ENCODE data around the gene CRIP2. TPM values are rescaled to one million over a fixed set of nuclear protein-coding genes. Genes with fewer than 3 reads are reported as not detected.

Gene CRIP2
- total RNA-seq, 4 donors from 2014 or later: 101 to 160 (median 136) TPM

- H3K4me3 ChIP-seq (replicated peaks in 1 of 3): no peak overlapping the region
- H3K4me1 ChIP-seq: peaks cover 66 to 88% of the 10 kb centered on the region in 2 donors
- 38% methylated on average over 11 of the region's 12 CpGs; no CpG with 5 or more reads in 1 of the 2 donors for WGBS, 2 donors
- TF ChIP-seq, protein P1, sequence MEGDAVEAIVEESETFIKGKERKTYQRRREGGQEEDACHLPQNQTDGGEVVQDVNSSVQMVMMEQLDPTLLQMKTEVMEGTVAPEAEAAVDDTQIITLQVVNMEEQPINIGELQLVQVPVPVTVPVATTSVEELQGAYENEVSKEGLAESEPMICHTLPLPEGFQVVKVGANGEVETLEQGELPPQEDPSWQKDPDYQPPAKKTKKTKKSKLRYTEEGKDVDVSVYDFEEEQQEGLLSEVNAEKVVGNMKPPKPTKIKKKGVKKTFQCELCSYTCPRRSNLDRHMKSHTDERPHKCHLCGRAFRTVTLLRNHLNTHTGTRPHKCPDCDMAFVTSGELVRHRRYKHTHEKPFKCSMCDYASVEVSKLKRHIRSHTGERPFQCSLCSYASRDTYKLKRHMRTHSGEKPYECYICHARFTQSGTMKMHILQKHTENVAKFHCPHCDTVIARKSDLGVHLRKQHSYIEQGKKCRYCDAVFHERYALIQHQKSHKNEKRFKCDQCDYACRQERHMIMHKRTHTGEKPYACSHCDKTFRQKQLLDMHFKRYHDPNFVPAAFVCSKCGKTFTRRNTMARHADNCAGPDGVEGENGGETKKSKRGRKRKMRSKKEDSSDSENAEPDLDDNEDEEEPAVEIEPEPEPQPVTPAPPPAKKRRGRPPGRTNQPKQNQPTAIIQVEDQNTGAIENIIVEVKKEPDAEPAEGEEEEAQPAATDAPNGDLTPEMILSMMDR (IDR thresholded peaks at IDR 0.05): peak in 2 of 6 experiments; percentile 7 to 10
- no peak for TF ChIP-seq POLR2A (IDR thresholded peaks at IDR 0.05)
- intact Hi-C loops (cut with DNase I): loop anchor here (5.0 kb wide), 1 partner anchor 118 kb away; no protein-coding TSS in a partner anchor
- no peaks in the 10 kb centered on the region for H3K27me3 ChIP-seq
- H3K9me3 ChIP-seq: no peaks in the 10 kb centered on the region
- H3K27ac ChIP-seq: peak overlapping the region in 2 of 3 donors; percentile 33 to 73
- peak in 1 of 2 donors; percentile 35 for DNase-seq
- H3K36me3 ChIP-seq: no peaks in the 10 kb centered on the region
Measured at GRCh38 chr14:105485739-105486162, 11.1 kb downstream of the CRIP2 start.

DNA sequence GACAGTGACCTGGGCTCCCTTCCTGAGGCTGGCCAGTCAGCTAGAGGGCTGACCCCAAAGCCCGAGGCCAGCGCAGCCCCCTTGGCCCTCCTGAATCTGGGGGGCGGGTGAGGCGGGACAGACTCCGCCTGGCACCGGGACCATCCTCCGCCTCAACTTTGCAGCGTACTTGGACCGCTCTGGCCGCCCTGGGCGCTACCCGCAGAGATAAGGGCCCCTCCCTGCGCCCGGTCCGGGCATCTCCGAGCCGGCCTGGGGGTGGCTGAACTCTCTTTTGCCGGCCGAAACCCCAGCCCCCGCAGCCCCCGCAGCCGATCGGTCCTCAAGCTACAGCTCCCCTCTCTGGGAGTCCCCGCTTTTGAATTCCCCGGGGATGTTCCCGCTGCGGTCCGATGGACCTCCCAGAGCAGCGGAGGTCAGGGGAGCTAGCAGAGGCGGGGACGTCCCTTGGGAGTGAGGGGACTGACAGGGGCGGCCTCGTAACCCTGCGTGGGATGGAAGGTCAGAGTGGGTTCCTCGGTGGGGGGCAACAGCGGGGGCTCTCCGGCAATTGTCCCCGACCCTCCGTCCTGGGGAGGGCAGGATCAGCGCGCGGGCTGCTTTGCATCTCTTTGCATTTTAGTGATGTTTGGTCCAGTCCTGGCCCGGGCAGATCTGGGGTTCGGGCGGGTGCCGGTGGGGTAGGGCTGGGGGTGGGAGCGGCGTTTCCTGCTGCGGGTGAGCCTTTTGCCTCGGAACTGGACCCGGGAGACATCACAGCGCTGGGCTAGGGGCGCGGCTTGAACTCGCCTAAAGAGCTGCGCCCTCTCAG, 11.7 kb downstream of the CRIP2 start, which contains the start of gene CRIP1:
CRIP1 (plus strand) TSS at position 724 of the 811 bp plus-strand sequence. CDS start 374 bp downstream, outside the sequence.
- intact Hi-C loops (cut with DNase I): loop anchor here (5.0 kb wide), 1 partner anchor 119 kb away; no protein-coding TSS in a partner anchor
- 21% methylated on average over 26 of the region's 56 CpGs; no CpG with 5 or more reads in 1 of the 2 donors for WGBS, 2 donors

DNA sequence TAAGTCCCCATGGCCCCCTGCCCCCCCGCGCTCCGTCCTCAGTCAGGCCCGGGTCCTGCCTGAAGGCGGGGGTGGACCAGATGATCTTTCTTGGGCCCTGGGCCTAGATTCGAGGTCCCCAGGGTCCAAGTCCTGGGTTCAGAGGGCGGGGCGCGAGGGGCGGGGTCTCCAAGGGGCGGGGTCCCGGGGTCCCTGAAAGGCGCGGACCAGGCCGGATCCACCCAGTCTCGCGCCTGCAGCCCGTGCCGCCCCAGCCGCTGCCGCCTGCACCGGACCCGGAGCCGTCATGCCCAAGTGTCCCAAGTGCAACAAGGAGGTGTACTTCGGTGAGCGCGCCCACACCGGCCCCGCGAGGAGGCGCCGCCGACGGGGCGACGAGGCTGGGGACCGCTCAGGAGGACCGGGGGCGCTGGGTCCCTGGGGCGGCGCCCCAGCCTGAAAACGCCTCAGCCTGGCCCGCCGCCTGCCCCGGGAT, 12.4 kb downstream of the CRIP2 start:
- peak in 1 of 2 donors; percentile 38 for DNase-seq
- Histone ChIP-seq H3K36me3 (no peaks in the 10 kb centered on the region), H3K9me3 (no peaks in the 10 kb centered on the region), H3K27me3 (no peaks in the 10 kb centered on the region), H3K4me1 (peaks cover 60 to 81% of the 10 kb centered on the region in 2 donors), H3K4me3 (replicated peaks in 1 of 3) (peak overlapping the region in 1 of 3 donors; percentile 54), H3K27ac (peak overlapping the region; percentile 73 to 92 (median 75))
- intact Hi-C loops (cut with DNase I): loop anchor here (5.0 kb wide), 1 partner anchor 120 kb away; no protein-coding TSS in a partner anchor
- TF ChIP-seq, protein P1 (IDR thresholded peaks at IDR 0.05): no peak
- TF ChIP-seq POLR2A (IDR thresholded peaks at IDR 0.05): peak in 1 of 2 donors; percentile 38
- 9% methylated on average over 4 of the region's 45 CpGs; no CpG with 5 or more reads in 1 of the 2 donors for whole genome bisulfite sequencing, 2 donors

More for the DNA sequence above, 11.7 kb downstream of the CRIP2 start, which contains the start of gene CRIP1:
- no peaks in the 10 kb centered on the region for H3K36me3 ChIP-seq
- TF ChIP-seq, protein P1 (IDR thresholded peaks at IDR 0.05): no peak
- TF ChIP-seq POLR2A (IDR thresholded peaks at IDR 0.05): no peak
- DNase-seq: no peak
- no peaks in the 10 kb centered on the region for H3K27me3 ChIP-seq
- H3K9me3 ChIP-seq: no peaks in the 10 kb centered on the region
- H3K27ac ChIP-seq: peak within 1 kb of the TSS; percentile 73 to 92 (median 75)
- peaks cover 62 to 81% of the 10 kb centered on the region in 2 donors for H3K4me1 ChIP-seq
- H3K4me3 ChIP-seq (replicated peaks in 1 of 3): peak within 1 kb of the TSS in 1 of 3 donors; percentile 54

DNA sequence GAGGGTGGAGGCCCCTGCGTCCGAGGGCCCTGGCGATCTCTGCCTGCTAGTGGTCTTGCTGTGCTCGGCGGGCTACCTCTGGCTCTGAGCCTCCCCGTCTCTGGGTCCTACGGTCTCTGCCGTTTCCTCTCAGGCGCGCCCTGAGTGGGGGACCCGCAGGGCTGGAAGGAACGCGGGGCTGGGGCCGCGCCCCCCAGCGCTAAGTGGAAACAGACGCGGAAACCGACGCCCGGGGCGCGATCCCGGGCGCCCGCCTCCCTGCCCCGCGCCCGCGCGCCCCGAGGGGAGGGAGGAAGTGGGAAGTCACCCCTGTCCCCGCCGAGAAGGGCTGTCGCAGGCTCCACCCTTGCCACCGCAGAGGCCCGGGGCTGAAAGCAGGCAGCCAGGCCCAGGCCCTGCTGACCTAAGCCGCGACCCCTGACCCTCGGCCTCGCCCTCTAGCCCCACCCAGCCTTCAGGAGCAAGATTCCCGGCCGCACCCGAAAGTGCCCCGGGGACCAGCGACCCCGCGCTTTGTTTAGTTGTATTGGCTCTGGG, 12.9 kb downstream of the CRIP2 start:
- intact Hi-C loops (cut with DNase I): loop anchor here (5.0 kb wide), 1 partner anchor 120 kb away; no protein-coding TSS in a partner anchor
- peak; percentile 50 to 54 for DNase-seq
- Histone ChIP-seq H3K4me3 (replicated peaks in 1 of 3) (peak overlapping the region in 1 of 3 donors; percentile 54), H3K27me3 (no peaks in the 10 kb centered on the region), H3K36me3 (no peaks in the 10 kb centered on the region), H3K9me3 (no peaks in the 10 kb centered on the region), H3K27ac (peak overlapping the region; percentile 73 to 92 (median 75)), H3K4me1 (peaks cover 55 to 76% of the 10 kb centered on the region in 2 donors)
- WGBS, 2 donors: 4% methylated on average over 25 of the region's 48 CpGs; no CpG with 5 or more reads in 1 of the 2 donors
- TF ChIP-seq, protein P1 (IDR thresholded peaks at IDR 0.05): no peak
- TF ChIP-seq POLR2A (IDR thresholded peaks at IDR 0.05): no peak
